HL-60/S4 treated with retinoic acid at 250 ng/mL for 4 days and 3 days (cell line): Measurements from ENCODE around the gene ZKSCAN8.

Experiments
- in situ Hi-C: fragments of 300-500 bp; cut with MboI; formaldehyde crosslinking; loops from 2 replicates; pipeline ENCODE4 v1.7.0; 2022; ENCODE audit warnings: low sequenced_read_pairs

The ZKSCAN8 gene

DNA sequence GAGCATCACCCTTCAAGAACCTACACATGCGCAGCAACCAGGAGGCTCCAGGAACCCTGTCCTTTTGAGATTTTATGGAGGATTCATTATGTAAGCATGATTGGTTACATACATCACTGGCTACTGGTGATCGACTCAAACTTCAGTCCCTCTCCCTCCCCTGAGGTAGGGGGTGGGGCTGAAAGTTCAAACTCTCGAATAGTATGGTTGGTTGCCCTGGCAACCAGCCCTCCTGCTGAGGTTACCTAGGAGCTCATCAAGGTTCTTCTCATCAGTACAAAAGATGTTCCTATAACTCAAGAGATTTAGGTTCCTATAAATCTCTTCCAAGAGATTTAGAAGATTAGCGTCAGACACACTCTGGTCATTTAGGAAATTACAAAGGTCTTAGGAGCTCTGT lies 61.5 kb downstream of the ZKSCAN8 start:
- in situ Hi-C loops = no loop called here

DNA sequence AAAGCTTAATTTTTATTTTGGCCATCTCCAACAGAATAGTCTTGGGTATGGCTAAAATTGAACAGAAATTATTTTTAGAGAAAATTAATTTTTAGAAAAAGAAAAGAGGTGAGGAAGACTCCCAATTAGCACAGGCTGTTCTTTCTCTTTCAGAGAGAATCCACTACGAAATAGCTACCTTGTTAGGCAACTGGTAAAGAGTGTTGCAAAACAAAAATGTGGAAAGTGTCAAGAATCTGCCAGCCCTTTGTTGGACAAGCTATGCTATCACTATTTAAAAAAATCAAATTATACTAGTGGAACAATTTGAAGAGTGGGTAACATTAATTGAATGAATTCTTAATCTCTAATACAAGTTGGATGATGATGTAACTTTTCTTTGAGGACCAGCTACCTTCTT lies 64.2 kb downstream of the ZKSCAN8 start:
- in situ Hi-C loops = no loop called here

DNA sequence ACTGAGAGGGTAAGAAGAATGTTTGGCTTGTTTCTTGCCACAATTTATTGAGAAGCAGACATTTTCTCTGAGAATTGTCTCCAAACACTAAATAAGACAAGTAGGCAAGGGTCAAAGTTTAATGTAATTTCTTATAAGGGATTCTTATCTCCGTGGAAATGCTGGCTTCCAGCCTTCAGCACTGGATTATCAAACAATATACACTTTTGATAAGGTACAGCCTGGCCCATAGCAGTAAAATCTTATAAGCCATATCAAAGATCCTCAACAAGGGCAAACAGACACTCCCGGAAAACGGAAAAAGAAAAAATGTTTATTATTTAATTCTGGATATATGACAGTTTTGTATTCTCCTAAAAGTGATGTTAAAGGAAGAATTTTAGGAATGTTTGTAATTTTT lies 64.8 kb downstream of the ZKSCAN8 start:
- in situ Hi-C loops = no loop called here

DNA sequence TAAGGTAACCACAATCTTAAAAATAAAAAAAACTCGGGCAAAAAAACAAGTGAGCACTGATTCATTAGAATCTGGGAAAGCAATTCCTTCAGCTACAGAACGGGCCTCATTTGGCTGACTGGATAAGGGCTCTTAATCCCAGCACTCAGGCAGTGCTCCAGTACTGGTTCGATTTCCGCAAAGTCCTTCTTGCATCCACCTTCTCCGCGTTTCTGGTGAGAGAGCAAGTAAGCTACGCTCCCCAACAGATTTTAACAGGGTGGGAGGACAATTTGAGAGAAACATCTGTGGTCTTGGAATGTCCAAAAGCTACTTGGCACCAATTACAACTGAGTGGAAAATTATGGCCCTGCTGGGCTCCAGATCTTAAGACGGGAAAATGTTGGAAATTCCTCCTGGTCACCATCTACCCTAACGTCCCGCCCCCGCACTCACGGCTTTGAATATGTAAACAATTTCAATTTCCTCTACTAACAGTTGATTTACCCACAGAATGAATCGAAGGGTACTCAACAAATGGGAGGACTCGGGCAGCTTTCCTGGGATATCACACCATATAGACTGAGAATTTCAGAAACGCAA lies 65.3 kb downstream of the ZKSCAN8 start:
- in situ Hi-C loops = no loop called here

DNA sequence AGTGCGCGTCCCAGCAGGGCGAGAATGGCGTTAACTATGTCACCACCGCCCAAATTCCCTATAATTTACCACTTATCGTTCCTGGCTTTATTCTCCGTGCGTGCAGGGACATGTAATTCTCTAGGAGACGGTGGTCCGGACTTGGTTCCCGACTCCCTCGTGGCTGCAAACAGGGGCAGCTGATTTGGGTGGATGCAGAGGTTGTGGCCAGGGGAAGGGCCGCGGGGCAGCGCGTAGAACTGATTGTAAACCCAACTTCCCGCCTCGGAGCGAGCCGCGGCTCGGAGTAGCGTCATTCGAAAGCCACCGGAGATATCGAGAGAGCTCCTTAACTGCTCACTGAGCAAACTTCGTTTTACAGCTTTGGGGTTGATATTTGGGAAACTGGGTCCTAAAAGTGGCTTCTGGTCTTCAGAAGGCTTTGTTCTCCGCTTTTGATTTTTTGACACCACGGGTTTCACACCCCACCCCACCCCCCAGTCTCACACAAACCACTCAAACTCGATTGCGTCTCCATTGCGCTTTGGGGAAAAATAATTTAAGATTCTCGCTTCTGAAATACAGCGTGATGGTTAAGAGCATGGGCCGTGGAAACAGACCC lies 65.9 kb downstream of the ZKSCAN8 start:
- in situ Hi-C loops = no loop called here

DNA sequence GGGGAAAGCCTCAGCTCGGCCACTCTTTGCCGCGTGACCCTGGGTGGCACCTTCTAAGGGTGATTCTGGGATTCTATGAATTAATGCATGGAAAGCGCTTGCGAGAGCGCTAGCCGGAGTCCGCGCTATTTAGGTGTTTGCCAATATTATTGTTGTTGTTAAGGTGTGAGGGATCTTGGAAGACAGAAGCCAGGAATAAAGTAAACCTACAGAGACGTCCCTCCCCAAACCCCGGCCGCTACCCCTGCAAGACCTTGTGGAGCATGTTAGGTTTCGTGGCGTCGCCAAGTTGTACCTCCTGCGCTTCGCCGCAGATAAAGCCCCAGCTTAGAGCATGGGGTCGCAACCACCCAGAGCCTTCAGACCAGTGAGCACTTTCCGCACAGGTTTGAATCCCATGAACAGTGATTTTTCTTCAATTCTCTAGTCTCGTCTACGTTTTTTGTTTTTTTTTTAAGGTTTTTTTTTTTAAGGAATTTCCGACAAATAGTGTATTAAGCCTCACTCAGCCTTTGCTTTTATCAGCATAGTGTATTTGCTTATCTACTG lies 66.5 kb downstream of the ZKSCAN8 start:
- in situ Hi-C loops = no loop called here
